SH-SY5Y (cell line): ENCODE measurements around the gene ZNF267.

Source experiments
- GATA2 ChIP-seq: IDR thresholded peaks from 2 replicates; pipeline ENCODE4 v1.6.1; 2011; ENCODE audit warnings: mild to moderate bottlenecking, low read depth, low read length
- GATA3 ChIP-seq: IDR thresholded peaks from 2 replicates; pipeline ENCODE4 v1.6.1; 2011; ENCODE audit warnings: low read depth, mild to moderate bottlenecking, low read length, moderate library complexity

- TF ChIP-seq GATA3 = no peak
- TF ChIP-seq GATA2 = no peak
Measured at GRCh38 chr16:31899505-31899904, 25.9 kb downstream of the ZNF267 start.
